AG04450 (cell line): ENCODE measurements around the gene MCM5. TPM values are rescaled to one million over a fixed set of nuclear protein-coding genes. Genes with fewer than 3 reads are reported as not detected.

Experiments used
- CTCF ChIA-PET: fragments of 300-600, 350-600 bp; formaldehyde crosslinking; extraction: SDS; loops from one replicate; lab custom pipeline; 2022; ENCODE audit warnings: antibody characterized with exemption, inconsistent platforms; lab: Charles Lee
- POLR2A ChIA-PET: fragments of 350-600 bp; formaldehyde crosslinking; extraction: SDS; loops from one replicate; lab custom pipeline; 2021; ENCODE audit warnings: antibody characterized with exemption, inconsistent platforms; lab: Yijun Ruan, JAX
- DNase-seq: peaks from one replicate; pipeline ENCODE4 v3.0.0-alpha.2; 2011; ENCODE audit warnings: low read depth, low spot score
- H3K27ac ChIP-seq: one replicate; pipeline ENCODE4 v1.5.1; 2012; ENCODE audit warnings: low read depth, low read length, control low read depth
- H3K27me3 ChIP-seq: one replicate; pipeline ENCODE4 v1.6.0; 2012; ENCODE audit warnings: low read length; ENCODE audit not compliant: control insufficient read depth, insufficient read depth
- H3K4me3 ChIP-seq: 2 replicates; pipeline ENCODE4 v1.5.1; 2011; ENCODE audit warnings: mild to moderate bottlenecking, low read depth, low read length, control low read depth
- H3K9me3 ChIP-seq: 2 replicates; pipeline ENCODE4 v1.5.1; 2012; ENCODE audit warnings: low read length; ENCODE audit not compliant: control insufficient read depth, insufficient read depth
- polyA plus RNA-seq: library from polyadenylated mRNA; depleted of rRNA; stranded (reverse); fragments of >200 nt; gene quantifications from 2 replicates; pipeline ENCODE4 v1.2.3, GENCODE V29; 2011
- TF ChIP-seq, protein P1 (sequence below): IDR thresholded peaks from 2 replicates; pipeline ENCODE4 v1.5.1; 2011; ENCODE audit warnings: low read depth, low read length, control low read depth, inconsistent platforms

MCM5 gene
- polyA plus RNA-seq, 1 experiment = 12.0 TPM

DNA sequence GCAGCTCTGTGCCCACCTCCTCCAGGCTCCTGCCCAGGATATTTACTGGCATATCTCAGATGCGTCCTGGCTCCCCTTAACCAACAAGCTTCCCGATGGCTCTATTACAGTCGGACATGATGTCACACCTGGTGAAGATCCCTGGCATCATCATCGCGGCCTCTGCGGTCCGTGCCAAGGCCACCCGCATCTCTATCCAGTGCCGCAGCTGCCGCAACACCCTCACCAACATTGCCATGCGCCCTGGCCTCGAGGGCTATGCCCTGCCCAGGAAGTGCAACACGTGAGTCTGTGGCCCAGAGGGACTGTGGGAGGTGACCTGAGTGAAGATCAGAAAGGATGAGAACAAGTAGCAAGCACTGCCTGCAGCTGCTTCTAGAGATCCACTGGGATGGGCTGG lies 6.5 kb downstream of the MCM5 start:
- Histone ChIP-seq H3K4me3 (no peak overlapping the region), H3K27ac (no peak overlapping the region), H3K27me3 (no peaks in the 10 kb centered on the region), H3K9me3 (no peaks in the 10 kb centered on the region; the same call in 1 of the 2 replicates)
- ChIA-PET CTCF (interaction anchor here (0.9 kb wide), 1 partner anchor 24 kb away, joined by 3 read pairs; no protein-coding TSS in a partner anchor), POLR2A (interaction anchor here (0.5 kb wide), 1 partner anchor 11 kb away, joined by 3 read pairs; no protein-coding TSS in a partner anchor)
- TF ChIP-seq, protein P1, sequence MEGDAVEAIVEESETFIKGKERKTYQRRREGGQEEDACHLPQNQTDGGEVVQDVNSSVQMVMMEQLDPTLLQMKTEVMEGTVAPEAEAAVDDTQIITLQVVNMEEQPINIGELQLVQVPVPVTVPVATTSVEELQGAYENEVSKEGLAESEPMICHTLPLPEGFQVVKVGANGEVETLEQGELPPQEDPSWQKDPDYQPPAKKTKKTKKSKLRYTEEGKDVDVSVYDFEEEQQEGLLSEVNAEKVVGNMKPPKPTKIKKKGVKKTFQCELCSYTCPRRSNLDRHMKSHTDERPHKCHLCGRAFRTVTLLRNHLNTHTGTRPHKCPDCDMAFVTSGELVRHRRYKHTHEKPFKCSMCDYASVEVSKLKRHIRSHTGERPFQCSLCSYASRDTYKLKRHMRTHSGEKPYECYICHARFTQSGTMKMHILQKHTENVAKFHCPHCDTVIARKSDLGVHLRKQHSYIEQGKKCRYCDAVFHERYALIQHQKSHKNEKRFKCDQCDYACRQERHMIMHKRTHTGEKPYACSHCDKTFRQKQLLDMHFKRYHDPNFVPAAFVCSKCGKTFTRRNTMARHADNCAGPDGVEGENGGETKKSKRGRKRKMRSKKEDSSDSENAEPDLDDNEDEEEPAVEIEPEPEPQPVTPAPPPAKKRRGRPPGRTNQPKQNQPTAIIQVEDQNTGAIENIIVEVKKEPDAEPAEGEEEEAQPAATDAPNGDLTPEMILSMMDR = no peak
- DNase-seq = no peak

DNA sequence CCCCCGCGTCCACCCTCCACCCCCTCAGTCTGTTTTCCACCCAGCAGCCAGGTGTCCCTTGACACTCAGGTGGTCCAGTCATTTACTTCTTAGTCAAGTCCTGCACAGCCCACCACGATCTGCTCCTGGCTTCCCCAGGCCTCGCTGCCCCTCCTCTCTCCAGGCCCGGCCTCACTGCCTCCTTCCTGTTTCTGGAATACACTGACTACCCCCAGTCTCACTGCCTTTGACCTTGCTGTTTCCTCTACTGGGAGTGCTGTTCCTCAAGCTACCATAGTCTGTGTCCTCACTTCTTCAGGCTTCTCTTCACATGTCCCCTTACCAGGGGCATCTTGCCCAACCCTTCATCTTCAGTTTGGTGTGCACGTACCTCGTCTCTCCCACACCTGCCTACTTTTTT lies 7.4 kb downstream of the MCM5 start:
- POLR2A ChIA-PET = no interaction called here
- CTCF ChIA-PET = interaction anchor here (0.6 kb wide), 1 partner anchor 55 kb away, joined by 5 read pairs; no protein-coding TSS in a partner anchor
- TF ChIP-seq, protein P1 = no peak
- DNase-seq = no peak
- no peak overlapping the region for H3K27ac ChIP-seq
- H3K4me3 ChIP-seq = no peak overlapping the region
- no peaks in the 10 kb centered on the region for H3K27me3 ChIP-seq
- no peaks in the 10 kb centered on the region; the same call in 1 of the 2 replicates for H3K9me3 ChIP-seq

- Histone ChIP-seq H3K4me3 (no peak overlapping the region), H3K9me3 (no peaks in the 10 kb centered on the region; the same call in 1 of the 2 replicates), H3K27ac (no peak overlapping the region), H3K27me3 (no peaks in the 10 kb centered on the region)
- ChIA-PET CTCF (interaction anchor here (1.6 kb wide), 1 partner anchor 20 kb away, joined by 4 read pairs; no protein-coding TSS in a partner anchor), POLR2A (interaction anchor here (0.8 kb wide), 1 partner anchor 10 kb away, joined by 3 read pairs; no protein-coding TSS in a partner anchor)
- DNase-seq = no peak
- TF ChIP-seq, protein P1 = no peak
Measured at GRCh38 chr22:35409783-35410662, 10.1 kb downstream of the MCM5 start.

- DNase-seq = no peak
- TF ChIP-seq, protein P1 = no peak
- ChIA-PET POLR2A (interaction anchor here (0.8 kb wide), 1 partner anchor 9 kb away, joined by 3 read pairs; no protein-coding TSS in a partner anchor), CTCF (no interaction called here)
- no peak overlapping the region for H3K4me3 ChIP-seq
- no peaks in the 10 kb centered on the region for H3K27me3 ChIP-seq
- no peaks in the 10 kb centered on the region; the same call in 1 of the 2 replicates for H3K9me3 ChIP-seq
- H3K27ac ChIP-seq = no peak overlapping the region
Measured at GRCh38 chr22:35410663-35411034, 10.7 kb downstream of the MCM5 start.

DNA sequence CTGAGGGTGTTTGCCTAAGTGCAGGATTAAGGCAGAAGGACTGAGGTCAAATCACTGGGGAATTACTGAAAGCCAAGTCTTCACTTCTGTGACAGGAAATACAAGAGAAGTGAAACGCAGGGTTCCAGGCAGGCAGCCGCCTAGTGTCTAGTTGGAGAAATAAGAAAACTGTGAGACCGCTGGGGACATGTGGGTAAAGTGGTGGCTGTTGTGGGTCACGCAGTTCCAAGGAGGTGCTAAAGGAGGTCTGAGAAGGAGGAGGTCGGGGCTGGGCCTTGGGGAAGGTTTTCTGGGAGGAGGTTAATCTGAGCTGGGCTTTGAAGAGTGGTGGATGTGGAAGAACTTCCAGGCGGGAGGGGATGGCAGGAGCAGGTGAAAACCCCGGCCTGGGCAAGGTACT lies 11.2 kb downstream of the MCM5 start:
- no peaks in the 10 kb centered on the region for H3K27me3 ChIP-seq
- no peak overlapping the region for H3K27ac ChIP-seq
- no peak overlapping the region for H3K4me3 ChIP-seq
- H3K9me3 ChIP-seq = no peaks in the 10 kb centered on the region; the same call in 1 of the 2 replicates
- CTCF ChIA-PET = no interaction called here
- TF ChIP-seq, protein P1 = no peak
- POLR2A ChIA-PET = no interaction called here
- DNase-seq = no peak
